GM15510 (cell line): ENCODE data around the gene E2F1.

Source experiments
- POLR2A ChIP-seq: IDR thresholded peaks from 3 replicates; pipeline ENCODE4 v1.6.1; 2011; ENCODE audit warnings: borderline replicate concordance; ENCODE audit not compliant: insufficient read length; ENCODE audit errors: extremely low read depth

E2F1 gene

GRCh38 chr20:33681728-33682353 is 4.3 kb downstream of the E2F1 start:
- no peak for TF ChIP-seq POLR2A

- TF ChIP-seq POLR2A, result no peak
These were observed 4.9 kb downstream of the E2F1 start for GRCh38 chr20:33681288-33681687.

GRCh38 chr20:33680686-33681085 is 5.5 kb downstream of the E2F1 start:
- TF ChIP-seq POLR2A, result no peak

- no peak for TF ChIP-seq POLR2A
These were observed 6.3 kb downstream of the E2F1 start for GRCh38 chr20:33679758-33680485.

GRCh38 chr20:33677991-33678702 is 8.0 kb downstream of the E2F1 start:
- TF ChIP-seq POLR2A, result no peak

- TF ChIP-seq POLR2A, result no peak
These were observed 9.2 kb downstream of the E2F1 start for GRCh38 chr20:33676652-33677645.

- TF ChIP-seq POLR2A, result no peak
These were observed 10.1 kb downstream of the E2F1 start for GRCh38 chr20:33676121-33676520.

GRCh38 chr20:33675136-33675959 is 10.8 kb downstream of the E2F1 start:
- TF ChIP-seq POLR2A, result no peak

- TF ChIP-seq POLR2A, result peak; percentile 51
These were observed 11.7 kb downstream of the E2F1 start, which contains the start of gene NECAB3 for GRCh38 chr20:33674294-33675135. NECAB3 (minus strand) TSS chr20:33674428; CDS start chr20:33674352, 76 bp downstream.

GRCh38 chr20:33673410-33674293 is 12.5 kb downstream of the E2F1 start:
- no peak for TF ChIP-seq POLR2A

GRCh38 chr20:33673114-33673409 is 13.1 kb downstream of the E2F1 start:
- TF ChIP-seq POLR2A, result no peak
